ENCODE measurements around the gene COL4A6.

DNA sequence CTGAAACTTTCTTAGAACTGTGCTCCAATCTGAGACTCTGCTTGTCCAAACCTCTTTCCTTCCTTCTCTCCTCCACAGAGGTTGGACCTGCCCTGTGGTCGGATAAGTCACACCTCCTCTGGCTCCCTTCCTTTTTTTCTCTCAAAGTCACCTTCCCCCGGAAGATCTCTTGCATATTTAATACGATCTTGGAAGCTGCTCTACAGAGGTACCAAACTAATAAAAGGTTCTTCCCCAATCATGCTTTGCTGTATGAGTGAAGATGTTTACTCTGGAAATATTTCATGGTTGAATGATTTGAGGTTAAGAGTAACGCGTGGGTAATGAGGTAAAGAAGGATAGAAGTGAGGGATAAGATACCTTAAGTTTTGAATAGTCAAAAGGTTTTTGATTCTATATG is 180.7 kb downstream of the COL4A6 start:
- TF ChIP-seq CTCF (IDR thresholded peaks at IDR 0.05; ENCODE audit: control extremely low read depth in 1 of 3, insufficient read depth in 1 of 3, low read depth in 1 of 3, low read length in 3 of 3) (no peak), RFX5 (IDR thresholded peaks at IDR 0.05; ENCODE audit: borderline replicate concordance, low read depth, low read length) (no peak), EP300 (IDR thresholded peaks at IDR 0.05; ENCODE audit: borderline replicate concordance in 1 of 2, low read depth in 2 of 2, low read length in 2 of 2) (no peak), SUZ12 (IDR thresholded peaks at IDR 0.05; ENCODE audit: low read length) (no peak), EGR1 (IDR thresholded peaks at IDR 0.05; ENCODE audit: borderline replicate concordance, low read depth, low read length) (no peak), FOSL1 (IDR thresholded peaks at IDR 0.05; ENCODE audit: insufficient read depth, low read depth, low read length) (no peak), SIX5 (IDR thresholded peaks at IDR 0.05; ENCODE audit: low read depth, low read length) (no peak), RAD21 (IDR thresholded peaks at IDR 0.05 in 1 of 2, conservative IDR thresholded peaks at IDR 0.05 in 1 of 2; ENCODE audit: low read depth in 2 of 2, low read length in 2 of 2) (no peak), NRF1 (IDR thresholded peaks at IDR 0.05; ENCODE audit: low read depth, low read length) (no peak), POLR2A (IDR thresholded peaks at IDR 0.05; ENCODE audit: control extremely low read depth in 1 of 2, low read depth in 2 of 2, low read length in 2 of 2) (no peak)
- TF ChIP-seq, protein P1, sequence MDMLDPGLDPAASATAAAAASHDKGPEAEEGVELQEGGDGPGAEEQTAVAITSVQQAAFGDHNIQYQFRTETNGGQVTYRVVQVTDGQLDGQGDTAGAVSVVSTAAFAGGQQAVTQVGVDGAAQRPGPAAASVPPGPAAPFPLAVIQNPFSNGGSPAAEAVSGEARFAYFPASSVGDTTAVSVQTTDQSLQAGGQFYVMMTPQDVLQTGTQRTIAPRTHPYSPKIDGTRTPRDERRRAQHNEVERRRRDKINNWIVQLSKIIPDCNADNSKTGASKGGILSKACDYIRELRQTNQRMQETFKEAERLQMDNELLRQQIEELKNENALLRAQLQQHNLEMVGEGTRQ (IDR thresholded peaks at IDR 0.05; ENCODE audit: low read length) = no peak

Data from H1 (cell line).